Nephron progenitor cell (in vitro differentiated cells): ENCODE measurements around the gene RGS16.

ENCODE experiments used
- DNase-seq: peaks from one replicate; pipeline ENCODE4 v3.0.0; 2021
- H3K27ac Mint-ChIP-seq: 2 replicates; pipeline ENCODE4 v1.8.0; 2021; ENCODE audit warnings: mild to moderate bottlenecking, moderate library complexity, mixed read lengths
- H3K27me3 Mint-ChIP-seq: 2 replicates; pipeline ENCODE4 v1.8.0; 2021; ENCODE audit warnings: mild to moderate bottlenecking, low read depth, mixed read lengths; ENCODE audit not compliant: poor library complexity
- H3K36me3 Mint-ChIP-seq: 2 replicates; pipeline ENCODE4 v1.8.0; 2021; ENCODE audit warnings: low read depth, mixed read lengths
- H3K4me1 Mint-ChIP-seq: 2 replicates; pipeline ENCODE4 v1.8.0; 2021; ENCODE audit warnings: mixed read lengths
- H3K4me3 Mint-ChIP-seq: 2 replicates; pipeline ENCODE4 v1.8.0; 2021; ENCODE audit warnings: mild to moderate bottlenecking, moderate library complexity, mixed read lengths
- H3K9me3 Mint-ChIP-seq: 2 replicates; pipeline ENCODE4 v1.8.0; 2021; ENCODE audit warnings: mild to moderate bottlenecking, moderate library complexity, mixed read lengths
- CTCF ChIP-seq: fragments of 200-600 bp; sonication (generic); IDR thresholded peaks from 2 replicates; pipeline ENCODE4 v1.5.0; 2021; ENCODE audit warnings: antibody characterized with exemption

Gene RGS16

GRCh38 chr1:182610606-182611194, 6.5 kb upstream of the RGS16 start:
- H3K4me3 Mint-ChIP-seq: no peak overlapping the region
- no peak for TF ChIP-seq CTCF
- H3K27ac Mint-ChIP-seq: no peak overlapping the region
- no peaks in the 10 kb centered on the region for H3K9me3 Mint-ChIP-seq
- H3K36me3 Mint-ChIP-seq: no peaks in the 10 kb centered on the region
- peaks cover 85% of the 10 kb centered on the region for H3K4me1 Mint-ChIP-seq
- H3K27me3 Mint-ChIP-seq: peaks cover 54% of the 10 kb centered on the region
- no peak for DNase-seq

GRCh38 chr1:182608845-182609610, 4.8 kb upstream of the RGS16 start:
- Mint-ChIP-seq H3K27ac (no peak overlapping the region), H3K4me3 (no peak overlapping the region), H3K9me3 (no peaks in the 10 kb centered on the region), H3K27me3 (peaks cover 56% of the 10 kb centered on the region), H3K4me1 (peaks cover 76% of the 10 kb centered on the region), H3K36me3 (no peaks in the 10 kb centered on the region)
- no peak for TF ChIP-seq CTCF
- DNase-seq: no peak

- Mint-ChIP-seq H3K9me3 (no peaks in the 10 kb centered on the region), H3K4me3 (no peak overlapping the region), H3K36me3 (no peaks in the 10 kb centered on the region), H3K4me1 (peaks cover 68% of the 10 kb centered on the region), H3K27me3 (peaks cover 54% of the 10 kb centered on the region), H3K27ac (no peak overlapping the region)
- no peak for DNase-seq
- TF ChIP-seq CTCF: no peak
Measured at GRCh38 chr1:182608236-182608635, 4.0 kb upstream of the RGS16 start.

GRCh38 chr1:182607566-182607965, 3.4 kb upstream of the RGS16 start:
- no peak for TF ChIP-seq CTCF
- no peak for DNase-seq
- Mint-ChIP-seq H3K9me3 (no peaks in the 10 kb centered on the region), H3K27ac (no peak overlapping the region), H3K36me3 (no peaks in the 10 kb centered on the region), H3K4me1 (peaks cover 61% of the 10 kb centered on the region), H3K27me3 (peaks cover 48% of the 10 kb centered on the region), H3K4me3 (no peak overlapping the region)

GRCh38 chr1:182603646-182604174, 479 bp downstream of the RGS16 start:
- Mint-ChIP-seq H3K4me1 (peaks cover 28% of the 10 kb centered on the region), H3K4me3 (no peak overlapping the region), H3K9me3 (no peaks in the 10 kb centered on the region), H3K27me3 (peaks cover 32% of the 10 kb centered on the region), H3K36me3 (peaks cover 5% of the 10 kb centered on the region), H3K27ac (no peak overlapping the region)
- no peak for TF ChIP-seq CTCF
- no peak for DNase-seq
